ENCODE measurements around the gene PITHD1.
"Not testable (repeated sequence)": the region's sequence is repeated elsewhere in the genome, so short reads cannot be mapped to it uniquely, and the experiment has no call there.

The PITHD1 gene

GRCh38 chr1:23801338-23801748 lies 23.1 kb downstream of the PITHD1 start:
- TF ChIP-seq CTCF (IDR thresholded peaks at IDR 0.05; ENCODE audit: control extremely low read depth, extremely low read depth, low read depth, missing control alignments), result no peak
- ChIA-PET POLR2A (interaction anchor here (1.3 kb wide), 1 partner anchor 10 kb away, joined by 6 read pairs; the partner anchor contains the start of gene LYPLA2), CTCF (interaction anchor here (1.0 to 16.4 kb wide), 5 partner anchors 9 to 148 kb away, joined by 4 to 169 read pairs (median 6); no protein-coding TSS in a partner anchor)
- DNase-seq (ENCODE audit: extremely low spot score), result no peak

- CTCF ChIA-PET, result interaction anchor here (0.8 to 16.4 kb wide), 8 partner anchors 9 to 147 kb away, joined by 3 to 169 read pairs (median 4); partner anchors contain the start of gene HMGCL
- POLR2A ChIA-PET, result interaction anchor here (0.6 to 1.3 kb wide), 2 partner anchors 11 to 25 kb away, joined by 3 to 6 read pairs; partner anchors contain the start of gene LYPLA2
- no peak for DNase-seq (ENCODE audit: extremely low spot score)
- TF ChIP-seq CTCF (IDR thresholded peaks at IDR 0.05; ENCODE audit: control extremely low read depth, extremely low read depth, low read depth, missing control alignments), result no peak
These were observed 23.7 kb downstream of the PITHD1 start for GRCh38 chr1:23801876-23802275.

- ChIA-PET POLR2A (interaction anchor here (0.6 kb wide), 1 partner anchor 24 kb away, joined by 3 read pairs; no protein-coding TSS in a partner anchor), CTCF (interaction anchor here (0.8 to 16.4 kb wide), 6 partner anchors 8 to 114 kb away, joined by 3 to 169 read pairs (median 4); partner anchors contain the start of gene HMGCL)
- not testable (repeated sequence) for DNase-seq (ENCODE audit: extremely low spot score)
These were observed 24.7 kb downstream of the PITHD1 start for GRCh38 chr1:23802809-23803342.

GRCh38 chr1:23803674-23804073 lies 25.5 kb downstream of the PITHD1 start:
- ChIA-PET CTCF (interaction anchor here (1.2 to 16.4 kb wide), 3 partner anchors 7 to 113 kb away, joined by 3 to 169 read pairs (median 3); no protein-coding TSS in a partner anchor), POLR2A (no interaction called here)
- TF ChIP-seq CTCF (IDR thresholded peaks at IDR 0.05; ENCODE audit: control extremely low read depth, extremely low read depth, low read depth, missing control alignments), result no peak
- DNase-seq (ENCODE audit: extremely low spot score), result no peak

GRCh38 chr1:23804183-23804835 lies 26.1 kb downstream of the PITHD1 start:
- DNase-seq (ENCODE audit: extremely low spot score), result no peak
- ChIA-PET POLR2A (no interaction called here), CTCF (interaction anchor here (1.2 to 1.8 kb wide), 3 partner anchors 32 to 112 kb away, joined by 3 to 8 read pairs (median 7); no protein-coding TSS in a partner anchor)
- TF ChIP-seq CTCF (IDR thresholded peaks at IDR 0.05; ENCODE audit: control extremely low read depth, extremely low read depth, low read depth, missing control alignments), result no peak

- no peak for DNase-seq (ENCODE audit: extremely low spot score)
- CTCF ChIA-PET, result interaction anchor here (0.6 to 9.8 kb wide), 4 partner anchors 18 to 112 kb away, joined by 3 to 185 read pairs (median 8); partner anchors contain the start of gene HMGCL
- TF ChIP-seq CTCF (IDR thresholded peaks at IDR 0.05; ENCODE audit: control extremely low read depth, extremely low read depth, low read depth, missing control alignments), result no peak
- POLR2A ChIA-PET, result no interaction called here
These were observed 26.8 kb downstream of the PITHD1 start for GRCh38 chr1:23805025-23805424.

- DNase-seq (ENCODE audit: extremely low spot score), result no peak
- ChIA-PET POLR2A (no interaction called here), CTCF (interaction anchor here (1.3 to 12.5 kb wide), 7 partner anchors 11 to 222 kb away, joined by 4 to 185 read pairs (median 8); partner anchors contain the start of genes GALE, HMGCL and LYPLA2)
- TF ChIP-seq CTCF (IDR thresholded peaks at IDR 0.05; ENCODE audit: control extremely low read depth, extremely low read depth, low read depth, missing control alignments), result no peak
These were observed 28.1 kb downstream of the PITHD1 start for GRCh38 chr1:23806280-23806679.
